Mesothelial cell of epicardium (in vitro differentiated cells): Measurements from ENCODE around the gene DDAH1. TPM values are rescaled to one million over a fixed set of nuclear protein-coding genes. Genes with fewer than 3 reads are reported as not detected.

ENCODE experiments used
- DNase-seq, 2 experiments: peaks; one replicate each; pipeline ENCODE4 v3.0.0; 2021; ENCODE audit warnings: low spot score in 2 of 2; ENCODE audit not compliant: unreplicated experiment in 2 of 2
- H3K27ac Mint-ChIP-seq: 2 replicates; pipeline ENCODE4 v1.8.0; 2021; ENCODE audit warnings: mixed read lengths
- H3K27me3 Mint-ChIP-seq: 2 replicates; pipeline ENCODE4 v1.8.0; 2021; ENCODE audit warnings: low read depth, mixed read lengths
- H3K36me3 Mint-ChIP-seq: 2 replicates; pipeline ENCODE4 v1.8.0; 2021; ENCODE audit warnings: mixed read lengths
- H3K4me1 Mint-ChIP-seq: 2 replicates; pipeline ENCODE4 v1.8.0; 2021; ENCODE audit warnings: mixed read lengths
- H3K4me3 Mint-ChIP-seq: 2 replicates; pipeline ENCODE4 v1.8.0; 2021; ENCODE audit warnings: mild to moderate bottlenecking, moderate library complexity, mixed read lengths
- H3K9me3 Mint-ChIP-seq: 2 replicates; pipeline ENCODE4 v1.8.0; 2021; ENCODE audit warnings: mixed read lengths
- CTCF ChIP-seq: fragments of 200-600 bp; sonication (generic); IDR thresholded peaks from one replicate; pipeline ENCODE4 v1.5.0; 2021; ENCODE audit warnings: antibody characterized with exemption; ENCODE audit not compliant: unreplicated experiment
- total RNA-seq: library from RNA; stranded (reverse); gene quantifications from 3 replicates; pipeline ENCODE4 v1.2.1, GENCODE V29; 2021

The DDAH1 gene
- total RNA-seq, 1 donor from 2014 or later: 26.1 TPM

GRCh38 chr1:85496941-85497582 is 32.1 kb upstream of the DDAH1 start:
- Mint-ChIP-seq H3K9me3 (peaks cover 14% of the 10 kb centered on the region), H3K36me3 (peaks cover 8% of the 10 kb centered on the region), H3K27ac (no peak overlapping the region), H3K27me3 (no peaks in the 10 kb centered on the region), H3K4me1 (peaks cover 17% of the 10 kb centered on the region), H3K4me3 (no peak overlapping the region)
- no peak for TF ChIP-seq CTCF
- no peak for DNase-seq

- TF ChIP-seq CTCF: no peak
- Mint-ChIP-seq H3K4me1 (peaks cover 17% of the 10 kb centered on the region), H3K27ac (peak overlapping the region; percentile 68), H3K36me3 (no peaks in the 10 kb centered on the region), H3K4me3 (no peak overlapping the region), H3K27me3 (no peaks in the 10 kb centered on the region), H3K9me3 (peaks cover 6% of the 10 kb centered on the region)
- no peak for DNase-seq
Measured at GRCh38 chr1:85495556-85495955, 30.6 kb upstream of the DDAH1 start.

- no peak for TF ChIP-seq CTCF
- Mint-ChIP-seq H3K27ac (no peak overlapping the region), H3K36me3 (no peaks in the 10 kb centered on the region), H3K9me3 (no peaks in the 10 kb centered on the region), H3K4me1 (peaks cover 17% of the 10 kb centered on the region), H3K27me3 (no peaks in the 10 kb centered on the region), H3K4me3 (no peak overlapping the region)
- DNase-seq: no peak
Measured at GRCh38 chr1:85494904-85495266, 29.9 kb upstream of the DDAH1 start.

GRCh38 chr1:85494074-85494903 is 29.3 kb upstream of the DDAH1 start:
- peaks cover 17% of the 10 kb centered on the region for H3K4me1 Mint-ChIP-seq
- H3K36me3 Mint-ChIP-seq: no peaks in the 10 kb centered on the region
- TF ChIP-seq CTCF: no peak
- no peaks in the 10 kb centered on the region for H3K27me3 Mint-ChIP-seq
- H3K9me3 Mint-ChIP-seq: no peaks in the 10 kb centered on the region
- peak overlapping the region; percentile 8 for H3K27ac Mint-ChIP-seq
- H3K4me3 Mint-ChIP-seq: no peak overlapping the region
- DNase-seq: no peak

- DNase-seq: no peak
- Mint-ChIP-seq H3K9me3 (no peaks in the 10 kb centered on the region), H3K4me1 (peaks cover 7% of the 10 kb centered on the region), H3K36me3 (no peaks in the 10 kb centered on the region), H3K27ac (no peak overlapping the region), H3K4me3 (no peak overlapping the region), H3K27me3 (no peaks in the 10 kb centered on the region)
- no peak for TF ChIP-seq CTCF
Measured at GRCh38 chr1:85490270-85490985, 25.5 kb upstream of the DDAH1 start.
